SKM-1 treated with dmso at 0.1 percent for 144 hours (cell line): ENCODE results near the gene APCDD1.
A peak's percentile ranks its signal among the peaks of the same experiment; 100 is the strongest.
"Not testable (repeated sequence)": the region's sequence is repeated elsewhere in the genome, so short reads cannot be mapped to it uniquely, and the experiment has no call there.

Source experiments
- DNase-seq: peaks from one replicate; lab custom pipeline; 2025; ENCODE audit not compliant: unreplicated experiment; lab: John Stamatoyannopoulos, UW

APCDD1 gene

DNA sequence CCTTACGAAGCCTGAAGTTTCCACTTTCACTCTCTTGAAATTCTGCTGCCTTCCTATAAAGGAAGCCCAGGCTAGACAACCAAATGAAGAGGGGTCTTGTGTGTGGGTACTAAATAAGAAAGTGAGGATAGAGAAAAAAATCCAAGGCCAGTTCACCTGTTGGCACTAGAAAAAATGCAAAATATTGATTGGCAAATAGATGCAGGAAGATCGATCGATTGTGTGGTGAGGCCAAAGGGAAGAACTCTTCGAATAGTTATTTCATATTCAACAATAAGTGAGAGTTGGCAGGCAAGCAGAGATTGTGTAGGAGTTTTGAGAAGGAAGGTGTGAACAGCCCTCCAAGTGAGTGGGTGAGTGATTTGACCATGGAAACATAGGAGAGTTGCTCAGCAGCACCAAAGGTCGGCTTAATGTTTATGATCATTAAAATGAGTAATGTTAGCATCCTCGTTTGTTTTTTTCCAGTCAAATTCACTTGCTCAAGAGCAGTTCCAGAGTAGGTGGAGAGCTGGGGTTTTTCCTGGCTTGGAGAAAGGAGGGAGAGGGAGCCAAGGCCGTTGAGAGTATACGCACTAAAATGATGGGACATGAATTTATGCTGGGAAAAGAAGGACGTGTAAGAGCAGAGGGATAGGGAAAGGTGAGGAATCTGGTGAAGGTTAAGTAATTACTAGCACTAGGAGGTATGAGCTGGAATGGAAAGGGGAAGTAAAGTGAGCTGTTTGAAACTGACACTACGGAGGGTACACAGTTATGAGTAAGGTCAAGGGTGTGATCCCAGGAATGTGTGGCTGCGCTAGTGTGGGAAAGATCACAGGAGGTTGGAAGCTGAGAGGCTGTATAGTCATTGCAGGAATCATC is 70.3 kb downstream of the APCDD1 start:
- peak; percentile 14 for DNase-seq

DNA sequence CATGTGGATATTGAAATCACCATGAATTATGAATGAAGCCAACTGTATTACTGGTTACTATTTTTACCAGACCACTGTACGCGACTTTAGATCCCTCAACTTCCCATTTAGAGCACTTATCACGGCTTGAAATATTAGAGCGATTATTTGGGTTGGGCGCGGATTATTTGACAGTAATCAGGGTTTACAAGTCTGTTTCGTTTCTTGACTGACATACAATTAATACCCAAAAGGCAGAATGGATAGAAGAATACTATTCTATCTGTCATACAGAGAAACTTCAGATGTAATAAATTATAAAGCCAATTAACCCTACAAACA is 70.9 kb downstream of the APCDD1 start:
- DNase-seq, result no peak

DNA sequence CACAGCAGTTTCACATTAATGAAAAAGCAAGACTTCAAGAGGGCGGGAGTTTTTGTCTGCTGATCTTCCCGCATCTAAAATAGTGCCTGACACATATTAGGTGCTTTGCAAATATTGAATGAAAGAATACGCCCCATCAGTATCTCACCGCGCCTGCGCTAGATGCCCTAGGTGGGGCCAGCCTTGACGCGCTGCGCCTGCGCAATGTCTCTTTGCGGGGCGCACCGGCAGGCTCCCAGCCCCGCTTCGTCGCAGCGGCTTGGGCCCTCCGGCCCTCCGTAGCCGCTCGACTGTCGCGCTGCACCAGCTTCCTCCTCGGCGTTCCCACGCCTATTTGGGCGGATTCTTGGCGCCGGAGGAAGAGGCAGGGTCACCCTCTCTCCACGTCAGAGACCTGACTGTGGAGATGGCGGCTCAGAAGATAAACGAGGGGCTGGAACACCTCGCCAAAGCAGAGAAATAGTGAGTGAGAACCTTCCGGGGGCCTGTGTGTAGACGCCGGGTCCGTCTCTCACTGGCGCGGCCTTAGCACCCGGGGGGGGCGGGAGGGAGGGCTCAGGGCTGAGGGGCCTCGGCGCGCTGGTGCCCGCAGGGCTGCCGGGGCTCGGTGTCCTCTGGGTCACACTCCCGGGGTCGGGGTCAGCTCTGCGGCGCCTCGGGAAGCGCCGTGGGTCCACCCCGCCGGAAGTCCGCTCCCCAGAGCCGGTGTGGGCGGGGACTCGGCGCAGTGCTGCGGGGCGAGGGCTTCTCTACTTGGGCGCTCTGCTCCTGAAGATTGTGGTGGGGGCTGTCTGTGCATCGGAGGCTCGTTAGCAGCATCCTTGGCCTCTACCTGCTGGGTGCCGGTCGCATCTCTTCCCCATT is 71.5 kb downstream of the APCDD1 start, which contains the start of gene NAPG:
Gene NAPG, plus strand, starts transcription at position 331 of the 864 bp plus-strand sequence. Its CDS starts 76 bp downstream, at position 407.
- peak; percentile 85 for DNase-seq

DNA sequence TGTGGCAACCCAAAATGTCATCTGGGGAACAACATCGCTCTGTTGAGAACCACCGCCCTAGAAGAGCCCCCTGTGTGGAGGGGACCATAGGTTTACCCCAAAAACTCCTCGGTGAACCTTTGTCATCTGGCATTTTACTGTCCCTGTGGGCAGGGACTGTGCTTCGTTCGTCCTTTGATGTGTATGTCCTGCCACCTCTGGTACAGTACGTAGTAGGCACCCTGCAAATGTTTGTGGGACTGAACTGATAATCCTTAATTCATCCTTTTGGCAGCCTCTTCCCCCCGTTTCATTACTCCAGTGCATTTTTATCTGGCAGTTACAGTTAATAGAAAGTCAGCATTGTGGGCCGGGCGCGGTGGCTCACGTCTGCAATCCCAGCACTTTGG is 72.1 kb downstream of the APCDD1 start:
- DNase-seq, result no peak

DNA sequence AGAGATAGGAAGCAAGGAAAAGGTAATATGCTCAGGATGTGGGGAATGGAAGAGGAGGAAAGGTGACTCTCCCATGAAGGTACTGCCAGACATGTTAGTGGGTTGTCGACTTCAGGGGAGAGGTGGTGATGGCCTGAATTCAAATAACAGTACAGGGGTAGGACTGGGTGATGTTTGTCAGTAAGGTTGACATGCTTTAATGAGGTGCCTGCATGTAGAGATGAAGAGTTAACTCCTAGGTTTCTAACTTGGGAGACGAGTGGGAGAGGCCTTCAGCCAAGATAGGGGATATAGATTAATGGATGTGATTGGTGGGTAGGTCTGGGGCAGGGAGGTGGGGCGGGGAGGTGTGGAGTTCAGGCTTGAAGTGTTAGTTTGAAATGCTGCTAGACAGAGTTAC is 74.0 kb downstream of the APCDD1 start:
- no peak for DNase-seq

DNA sequence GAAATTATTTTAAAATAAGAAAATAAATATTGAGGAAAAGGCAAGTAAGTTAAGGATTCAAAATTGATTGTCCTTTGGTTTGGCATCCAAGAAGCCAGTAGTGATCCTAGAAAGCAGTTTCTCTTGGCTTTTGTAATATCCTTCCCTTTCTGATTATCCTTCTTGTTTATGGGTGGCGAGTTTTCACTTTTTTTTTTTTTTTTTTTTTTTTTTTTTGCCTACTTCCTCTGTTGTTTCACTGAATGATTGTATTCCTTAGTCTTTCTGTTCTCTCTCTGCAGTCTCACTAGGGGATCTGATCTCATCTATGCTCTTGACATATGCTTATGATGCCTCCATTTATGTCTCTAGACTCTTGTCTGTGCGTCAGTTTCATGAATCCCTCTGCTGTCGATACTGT is 75.6 kb downstream of the APCDD1 start:
- DNase-seq, result no peak

DNA sequence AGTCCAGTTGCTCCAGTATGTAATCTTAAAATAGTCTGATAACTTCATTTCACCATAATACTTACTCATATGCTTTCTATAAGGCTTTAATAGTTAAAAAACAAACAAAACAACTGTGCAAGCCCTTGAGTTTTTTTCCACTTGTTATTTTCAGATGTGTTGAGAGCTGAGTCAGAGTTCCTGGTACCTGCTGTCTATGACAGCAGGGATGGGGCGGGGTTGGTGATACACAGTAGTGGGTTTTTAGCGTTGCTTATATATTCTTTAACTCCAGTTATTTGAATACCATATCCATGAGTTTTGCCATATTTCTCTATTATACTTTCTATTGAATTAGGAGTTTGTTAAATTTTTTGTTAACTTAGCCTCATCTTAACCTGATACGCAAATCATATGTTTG is 76.4 kb downstream of the APCDD1 start:
- DNase-seq, result no peak

DNA sequence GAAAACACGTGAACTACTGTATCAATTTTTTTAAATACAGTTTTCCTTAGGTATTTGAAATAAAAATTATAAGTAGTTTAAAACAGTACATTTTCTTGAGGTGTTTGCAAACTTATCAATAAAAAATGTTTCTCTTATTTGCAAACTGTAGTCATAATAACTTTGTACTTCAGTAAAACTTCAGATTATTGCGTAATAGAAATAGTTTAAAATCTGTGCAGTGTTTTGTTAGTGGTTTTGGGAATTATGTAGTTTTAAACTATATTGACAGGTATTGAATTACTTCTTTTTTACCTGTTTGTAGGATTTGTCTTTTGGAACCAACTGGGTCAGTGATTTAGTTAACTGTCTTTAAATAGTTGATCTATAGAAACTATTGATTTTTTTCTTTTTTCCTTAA is 78.7 kb downstream of the APCDD1 start:
- no peak for DNase-seq

DNA sequence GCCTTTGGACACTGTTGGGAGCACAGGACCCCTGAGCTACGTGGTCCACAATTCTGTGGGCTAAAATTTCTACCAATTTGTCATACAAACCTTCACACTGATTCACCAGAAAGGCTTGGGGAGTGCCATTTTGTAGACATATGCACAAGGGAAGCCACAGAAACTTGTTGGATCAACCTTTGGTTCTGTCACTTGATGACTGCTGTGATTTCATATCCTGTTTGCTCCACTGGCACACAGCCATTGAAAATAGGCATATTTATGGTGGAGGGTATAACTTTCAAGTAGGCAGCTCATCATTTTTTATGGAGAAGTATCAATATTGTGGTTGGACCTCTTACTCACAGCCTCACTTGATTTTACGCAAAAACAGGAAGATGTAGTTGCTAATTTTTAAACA is 81.8 kb downstream of the APCDD1 start:
- DNase-seq, result no peak

DNA sequence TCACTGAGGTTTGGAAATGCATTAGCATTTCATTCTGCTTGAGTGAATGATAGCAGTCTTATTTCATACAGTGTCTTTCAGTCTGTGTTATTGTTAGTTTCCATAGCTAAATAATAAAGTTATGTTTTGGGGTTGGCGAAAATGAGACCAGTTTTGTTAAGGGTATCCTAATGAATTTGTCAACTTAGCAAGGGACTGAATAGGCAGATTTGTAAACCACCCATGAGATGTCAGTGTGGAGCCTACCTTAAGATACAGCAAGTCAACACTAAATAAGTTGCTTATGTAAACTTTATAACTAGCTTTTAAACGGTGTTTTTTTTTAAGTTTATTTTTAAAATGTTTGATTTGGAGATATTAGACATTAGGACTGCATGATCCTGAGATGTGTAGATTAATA is 83.3 kb downstream of the APCDD1 start:
- DNase-seq, result no peak

DNA sequence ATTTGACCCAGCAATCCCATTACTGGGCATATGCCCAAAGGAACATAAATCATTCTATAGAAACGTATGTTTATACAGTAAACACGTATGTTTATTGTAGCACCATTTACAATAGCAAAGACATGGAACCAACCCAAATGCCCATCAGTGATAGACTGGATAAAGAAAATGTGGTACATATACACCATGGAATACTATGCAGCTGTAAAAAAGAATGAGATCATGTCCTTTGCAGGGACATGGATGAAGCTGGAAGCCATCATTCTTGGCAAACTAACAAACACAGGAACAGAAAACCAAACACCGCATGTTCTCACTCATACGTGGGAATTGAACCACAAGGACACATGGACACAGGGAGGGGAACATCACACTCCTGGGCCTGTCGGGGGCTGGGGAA is 84.7 kb downstream of the APCDD1 start:
- not testable (repeated sequence) for DNase-seq
